Rectal smooth muscle tissue (tissue), 1 donor: ENCODE measurements around the gene FILIP1L.

Experiments used
- H3K27ac ChIP-seq: one replicate; pipeline ENCODE4 v1.7.0; 2013; ENCODE audit warnings: low read depth, low read length, inconsistent platforms
- H3K27me3 ChIP-seq: one replicate; pipeline ENCODE4 v1.7.0; 2013; ENCODE audit warnings: low read length; ENCODE audit not compliant: control insufficient read depth, insufficient read depth
- H3K36me3 ChIP-seq: one replicate; pipeline ENCODE4 v1.7.0; 2013; ENCODE audit warnings: low read length; ENCODE audit not compliant: control insufficient read depth, insufficient read depth
- H3K4me1 ChIP-seq: one replicate; pipeline ENCODE4 v1.7.0; 2013; ENCODE audit warnings: low read length; ENCODE audit not compliant: control insufficient read depth, insufficient read depth
- H3K4me3 ChIP-seq: one replicate; pipeline ENCODE4 v1.7.0; 2013; ENCODE audit warnings: low read length
- H3K9ac ChIP-seq: one replicate; pipeline ENCODE4 v1.7.0; 2013; ENCODE audit warnings: low read length

The FILIP1L gene

GRCh38 chr3:100006570-100007271 is 107.6 kb downstream of the FILIP1L start:
- no peaks in the 10 kb centered on the region for H3K36me3 ChIP-seq
- H3K4me3 ChIP-seq: no peak overlapping the region
- no peak overlapping the region for H3K9ac ChIP-seq
- no peak overlapping the region for H3K27ac ChIP-seq
- no peaks in the 10 kb centered on the region for H3K27me3 ChIP-seq
- H3K4me1 ChIP-seq: peaks cover 4% of the 10 kb centered on the region

- no peak overlapping the region for H3K9ac ChIP-seq
- H3K4me1 ChIP-seq: peaks cover 4% of the 10 kb centered on the region
- no peaks in the 10 kb centered on the region for H3K36me3 ChIP-seq
- no peak overlapping the region for H3K27ac ChIP-seq
- H3K27me3 ChIP-seq: no peaks in the 10 kb centered on the region
- no peak overlapping the region for H3K4me3 ChIP-seq
Observed at GRCh38 chr3:100005665-100006393, 108.5 kb downstream of the FILIP1L start.

GRCh38 chr3:100004931-100005330 is 109.4 kb downstream of the FILIP1L start:
- H3K4me1 ChIP-seq: peaks cover 4% of the 10 kb centered on the region

DNA sequence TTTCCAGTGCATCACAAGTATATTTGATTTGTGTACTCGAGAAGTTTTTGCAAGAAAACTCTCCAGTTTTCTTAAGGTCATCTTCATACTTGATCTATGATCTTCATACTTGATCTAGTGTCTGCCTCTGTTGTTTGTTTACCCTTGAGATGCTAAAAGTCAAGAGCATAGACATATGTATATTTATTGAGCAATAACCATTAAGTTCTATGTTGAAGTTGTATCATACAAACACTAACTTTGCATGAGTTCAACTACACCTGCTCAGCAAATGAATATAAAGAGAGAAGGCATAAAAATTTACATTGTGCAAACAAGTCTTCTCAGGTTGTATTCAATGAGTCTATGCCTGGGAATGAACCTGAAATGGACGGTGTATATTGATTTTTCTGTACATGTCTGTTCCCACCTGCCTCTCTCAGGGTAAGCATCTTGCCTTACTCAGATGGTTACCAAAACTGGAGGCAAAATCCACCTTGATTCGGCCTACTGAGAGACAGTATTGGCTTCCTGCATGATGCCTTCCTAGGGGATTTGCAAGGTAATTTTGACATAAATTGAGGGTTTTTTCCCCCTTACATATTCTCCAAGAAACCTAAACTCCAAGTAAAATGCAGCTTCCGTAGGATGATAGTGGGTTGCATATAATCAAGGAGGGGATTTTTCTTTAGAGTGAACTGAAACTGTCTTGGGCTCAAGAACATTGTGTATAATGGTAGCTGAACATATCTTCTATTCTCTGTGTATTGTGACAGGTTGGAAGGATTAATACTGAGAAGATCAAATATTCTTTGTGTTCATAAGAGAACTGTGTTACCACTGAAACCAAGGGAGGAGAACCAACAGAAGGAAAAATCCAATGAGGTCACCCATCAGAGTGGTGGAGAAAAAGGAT is 110.4 kb downstream of the FILIP1L start:
- Histone ChIP-seq H3K36me3 (no peaks in the 10 kb centered on the region), H3K4me3 (no peak overlapping the region), H3K27me3 (no peaks in the 10 kb centered on the region), H3K4me1 (peaks cover 4% of the 10 kb centered on the region), H3K27ac (no peak overlapping the region), H3K9ac (no peak overlapping the region)

More at GRCh38 chr3:100004931-100005330, 109.4 kb downstream of the FILIP1L start:
- Histone ChIP-seq H3K27ac (no peak overlapping the region), H3K27me3 (no peaks in the 10 kb centered on the region), H3K4me3 (no peak overlapping the region), H3K9ac (no peak overlapping the region), H3K36me3 (no peaks in the 10 kb centered on the region)

DNA sequence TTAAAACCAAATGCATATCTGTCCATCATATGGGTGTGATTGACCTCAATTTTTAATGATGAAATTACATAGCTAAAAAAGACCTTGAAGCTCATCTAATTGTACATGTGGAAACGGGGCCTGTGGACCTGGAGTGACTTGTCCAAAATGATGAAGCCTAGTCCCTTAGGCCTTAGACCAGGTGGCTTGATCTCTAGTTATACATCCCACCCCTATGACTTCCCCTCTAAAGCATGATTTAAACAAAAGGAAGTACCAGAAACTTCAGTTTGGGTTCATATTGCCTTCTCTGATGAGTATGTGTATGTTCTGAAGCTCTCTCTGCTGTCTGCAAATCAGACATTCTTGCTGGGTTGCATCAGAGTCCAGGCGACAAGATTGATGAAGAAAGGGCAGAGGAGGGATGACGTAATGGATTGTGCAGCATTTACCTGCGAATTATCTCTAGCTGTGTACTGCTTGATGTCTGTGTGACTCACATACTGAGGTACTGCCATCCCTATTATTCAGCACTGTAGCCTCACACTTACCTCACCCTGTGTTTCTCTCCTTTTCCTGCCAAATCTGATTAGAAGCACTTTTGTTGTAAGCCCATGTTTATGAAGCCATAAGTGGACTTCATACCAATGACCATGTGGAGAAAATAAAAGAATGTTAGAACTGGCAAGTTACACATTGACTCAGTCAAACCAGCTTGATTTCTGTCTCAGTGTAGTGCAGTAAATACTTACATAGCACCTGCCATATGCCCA is 111.5 kb downstream of the FILIP1L start:
- Histone ChIP-seq H3K4me1 (peaks cover 4% of the 10 kb centered on the region), H3K9ac (no peak overlapping the region), H3K27ac (peak overlapping the region; percentile 16)

DNA sequence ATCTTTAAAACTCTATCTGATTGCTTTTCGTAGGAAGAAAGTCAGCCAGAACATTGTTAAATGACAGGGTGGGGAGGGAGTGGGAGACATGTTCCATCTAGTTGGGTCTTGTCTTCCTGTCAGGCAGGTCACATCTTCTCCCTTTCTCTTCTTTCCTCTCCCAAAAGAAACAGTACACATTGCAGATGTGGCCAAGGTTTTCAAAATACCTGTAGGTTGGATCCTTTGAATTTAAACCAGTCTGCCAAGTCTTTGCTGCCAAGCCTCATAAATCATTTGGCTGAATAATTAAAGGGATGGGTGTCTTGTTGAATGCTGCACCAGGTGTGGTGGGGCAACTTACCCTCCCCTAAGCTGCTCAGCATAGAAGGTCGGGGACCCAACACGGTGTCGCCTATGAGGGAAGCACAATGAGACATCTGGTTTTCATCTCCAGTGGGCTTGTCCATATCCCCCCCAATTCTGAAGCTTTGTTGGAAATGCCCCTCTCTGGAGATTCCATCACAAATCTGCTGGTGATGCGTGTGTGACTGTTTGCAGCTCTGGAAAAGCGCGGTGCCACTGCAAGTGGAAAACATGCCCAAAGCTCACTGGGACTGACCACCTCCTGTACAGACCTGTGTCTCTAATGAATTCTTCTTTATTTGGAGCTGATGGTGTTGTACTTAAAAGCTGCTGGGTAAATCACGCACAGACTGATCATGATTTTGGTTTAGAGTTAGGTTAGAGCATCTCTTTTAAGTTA is 112.6 kb downstream of the FILIP1L start:
- Histone ChIP-seq H3K4me1 (peaks cover 3% of the 10 kb centered on the region), H3K4me3 (no peak overlapping the region), H3K27me3 (no peaks in the 10 kb centered on the region), H3K36me3 (no peaks in the 10 kb centered on the region), H3K27ac (no peak overlapping the region), H3K9ac (no peak overlapping the region)

More for the DNA sequence above, 111.5 kb downstream of the FILIP1L start:
- Histone ChIP-seq H3K27me3 (no peaks in the 10 kb centered on the region), H3K4me3 (no peak overlapping the region), H3K36me3 (no peaks in the 10 kb centered on the region)

GRCh38 chr3:100001083-100001482 is 113.2 kb downstream of the FILIP1L start:
- Histone ChIP-seq H3K27ac (no peak overlapping the region), H3K9ac (no peak overlapping the region), H3K36me3 (no peaks in the 10 kb centered on the region), H3K4me1 (no peaks in the 10 kb centered on the region), H3K27me3 (no peaks in the 10 kb centered on the region), H3K4me3 (no peak overlapping the region)

GRCh38 chr3:99999536-99999935 is 114.8 kb downstream of the FILIP1L start:
- Histone ChIP-seq H3K4me1 (no peaks in the 10 kb centered on the region), H3K27me3 (no peaks in the 10 kb centered on the region)

DNA sequence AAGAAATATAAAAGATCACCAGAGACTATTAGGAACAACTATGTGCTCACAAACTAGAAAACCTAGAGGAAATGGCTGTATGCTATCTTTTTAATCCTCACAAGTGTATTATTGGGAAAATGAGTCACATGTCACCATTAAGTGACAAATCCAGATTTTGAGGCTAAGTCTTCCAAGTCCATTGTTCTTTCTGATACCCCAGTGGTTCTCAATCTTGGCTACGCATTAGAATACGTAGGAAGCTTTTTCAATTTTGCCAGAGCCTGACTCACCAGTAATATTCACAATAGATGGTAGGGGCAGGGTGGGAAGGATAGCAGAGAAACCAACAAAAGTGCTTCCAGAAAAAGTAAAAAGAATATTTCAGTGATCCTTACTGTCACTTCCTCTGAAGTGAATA is 117.0 kb downstream of the FILIP1L start:
- Histone ChIP-seq H3K27ac (no peak overlapping the region), H3K4me1 (no peaks in the 10 kb centered on the region), H3K36me3 (no peaks in the 10 kb centered on the region), H3K4me3 (no peak overlapping the region), H3K27me3 (no peaks in the 10 kb centered on the region), H3K9ac (no peak overlapping the region)

More at GRCh38 chr3:99999536-99999935, 114.8 kb downstream of the FILIP1L start:
- Histone ChIP-seq H3K9ac (no peak overlapping the region), H3K36me3 (no peaks in the 10 kb centered on the region), H3K4me3 (no peak overlapping the region), H3K27ac (no peak overlapping the region)

GRCh38 chr3:99990179-99990578 is 124.1 kb downstream of the FILIP1L start:
- H3K4me3 ChIP-seq: no peak overlapping the region
- no peaks in the 10 kb centered on the region for H3K27me3 ChIP-seq
- no peaks in the 10 kb centered on the region for H3K4me1 ChIP-seq
- no peaks in the 10 kb centered on the region for H3K36me3 ChIP-seq
- H3K9ac ChIP-seq: no peak overlapping the region
- H3K27ac ChIP-seq: no peak overlapping the region

GRCh38 chr3:99984668-99985067 is 129.6 kb downstream of the FILIP1L start:
- no peak overlapping the region for H3K9ac ChIP-seq
- no peak overlapping the region for H3K4me3 ChIP-seq
- no peaks in the 10 kb centered on the region for H3K36me3 ChIP-seq
- H3K4me1 ChIP-seq: no peaks in the 10 kb centered on the region
- H3K27ac ChIP-seq: no peak overlapping the region
- H3K27me3 ChIP-seq: no peaks in the 10 kb centered on the region
